Adrenal gland (tissue), 12 donors: ENCODE data around the gene FAM43B. TPM values are rescaled to one million over a fixed set of nuclear protein-coding genes. Genes with fewer than 3 reads are reported as not detected.
"Not testable (repeated sequence)": the region's sequence is repeated elsewhere in the genome, so short reads cannot be mapped to it uniquely, and the experiment has no call there.

Source experiments
- DNase-seq, 7 donors: peaks; one replicate each; pipeline ENCODE4 v3.0.0-alpha.2; 2019 to 2020
- H3K27ac ChIP-seq, 5 donors: fragments of 200-600 bp; sonication (generic) in 4 of 5; 1 replicate in 3 of 5; 2 replicates in 2 of 5; pipeline versions ENCODE4 v1.5.1 to v1.8.0; 2016 to 2020; ENCODE audit warnings: mild to moderate bottlenecking in 1 of 5
- H3K27me3 ChIP-seq: fragments of 200-600 bp; 2 replicates; pipeline ENCODE4 v1.8.0; 2021
- H3K36me3 ChIP-seq, 2 donors: fragments of 200-600 bp; replicated peaks in 1 of 2; 1 replicate in 1 of 2; 2 replicates in 1 of 2; pipeline versions ENCODE4 v1.5.1 to v1.8.0; 2018 to 2022
- H3K4me1 ChIP-seq, 2 donors: fragments of 200-600 bp; replicated peaks in 1 of 2; 1 replicate in 1 of 2; 2 replicates in 1 of 2; pipeline versions ENCODE4 v1.5.1 to v1.8.0; 2018 to 2021
- H3K4me3 ChIP-seq, 4 donors: fragments of 200-600 bp; sonication (generic) in 3 of 4; one replicate each; pipeline ENCODE4 v1.5.1; 2016 to 2018
- H3K9me3 ChIP-seq, 3 donors: fragments of 200-600 bp; sonication (generic) in 1 of 3; replicated peaks in 1 of 3; 1 replicate in 2 of 3; 2 replicates in 1 of 3; pipeline versions ENCODE4 v1.5.1 to v1.8.0; 2016 to 2021
- CTCF ChIP-seq, 6 experiments: fragments of 450-650 bp in 4 of 6; fragments of 200-600 bp in 2 of 6; sonication (generic) in 1 of 6; IDR thresholded peaks; 1 replicate in 5 of 6; 2 replicates in 1 of 6; pipeline versions ENCODE4 v1.5.1 to v1.8.0; 2016 to 2021; ENCODE audit warnings: antibody characterized with exemption in 6 of 6, mild to moderate bottlenecking in 2 of 6, moderate library complexity in 1 of 6
- POLR2A ChIP-seq, 2 donors: fragments of 450-650 bp; IDR thresholded peaks; one replicate each; pipeline ENCODE4 v1.6.1; 2017; ENCODE audit warnings: antibody characterized with exemption in 2 of 2, mild to moderate bottlenecking in 2 of 2, moderate library complexity in 1 of 2
- WGBS, 4 donors: extraction: QIAGEN DNeasy Blood & Tissue Kit in 2 of 4; methylation state at CpG; one replicate each; pipeline versions ENCODE4 v1.1.5 to v1.1.7; 2013 to 2017; 5-methylcytosine and 5-hydroxymethylcytosine counted together
- intact Hi-C, 2 donors: fragments of 100-400 bp; cut with DNase I; formaldehyde crosslinking; loops; one replicate each; pipeline versions ENCODE4 v1.14.1 to v1.15.0; 2022 to 2023
- polyA plus RNA-seq, 3 donors: library from polyadenylated mRNA; stranded (reverse); fragments of 200-250 nt in 2 of 3; fragments of 350-450 nt in 1 of 3; fragmentation: Illumina TruSeq in 1 of 3; extraction: RNeasy Lipid Tissue Mini Kit (QIAGEN cat#74804) in 1 of 3; gene quantifications; one replicate each; pipeline ENCODE4 v1.2.3, GENCODE V29; 2013 to 2014
- total RNA-seq, 9 donors: library from RNA; depleted of rRNA in 4 of 9; stranded (reverse); fragments of >200 nt in 4 of 9; fragments of 120-200 nt in 1 of 9; fragmentation: NEBNext Ultra II Directional in 1 of 9; extraction: Animal tissue kit (Norgen Biotek cat#: 25700) in 1 of 9; gene quantifications; one replicate each; pipeline versions ENCODE4 v1.1.0 to v1.2.4, GENCODE V29; 2013 to 2023
- donor health status: healthy with polysubstance abuse.
- donor health status: Bipolar disorder and iron deficiency.
- donor health status: DM: yes; HTN: yes; CAD: no.
- donor health status: DM: no; HTN: no; CAD: no.
- donor health status: DM: no; HTN: no; CAD: no.
- donor health status: DM: yes; HTN: yes; CAD: no.

The FAM43B gene
- total and polyA plus RNA-seq, 12 donors, result 2.2 to 67.7 (median 38.2) TPM

GRCh38 chr1:20507564-20508410 is 44.6 kb upstream of the FAM43B start, which contains the start of gene MUL1:
TSS of gene MUL1 (minus strand) at chr1:20508151. CDS start at chr1:20508024, 127 bp downstream.
- Histone ChIP-seq H3K27me3 (no peaks in the 10 kb centered on the region), H3K9me3 (no peaks in the 10 kb centered on the region), H3K36me3 (peaks cover 0 to 3% of the 10 kb centered on the region in 2 donors), H3K27ac (peak within 1 kb of the TSS; percentile 30 to 98 (median 72)), H3K4me3 (peak within 1 kb of the TSS in 3 of 4 donors; percentile 71 to 91 (median 87)), H3K4me1 (peaks cover 6 to 24% of the 10 kb centered on the region in 2 donors)
- 0 to 1% (median 0%) methylated on average over 19 to 58 of the region's 58 CpGs for WGBS, 4 donors
- intact Hi-C loops, result no loop called here
- TF ChIP-seq POLR2A (IDR thresholded peaks at IDR 0.05) (peak; percentile 66 to 68), CTCF (IDR thresholded peaks at IDR 0.05) (no peak)
- peak; percentile 93 to 98 (median 96) for DNase-seq

DNA sequence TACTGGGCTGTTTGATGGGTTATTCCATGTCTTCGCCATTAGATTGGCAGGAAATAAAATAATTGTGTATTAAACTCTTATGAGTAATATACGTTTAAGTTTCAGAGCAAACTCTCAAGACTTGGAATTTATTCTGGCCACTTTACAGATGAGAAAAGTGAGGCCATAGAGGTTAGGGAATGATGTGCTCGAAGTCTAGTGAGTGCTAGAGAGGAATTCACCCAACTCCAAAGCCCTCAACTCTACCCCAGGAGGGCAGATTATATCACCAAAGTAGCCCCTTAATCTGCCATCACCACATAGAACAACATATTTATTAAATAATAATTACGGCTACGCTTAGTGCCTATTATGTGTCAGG is 44.0 kb upstream of the FAM43B start:
- Histone ChIP-seq H3K36me3 (no peaks in the 10 kb centered on the region), H3K4me3 (peak overlapping the region in 3 of 4 donors; percentile 71 to 91 (median 87)), H3K27ac (peak overlapping the region in 4 of 5 donors; percentile 30 to 98 (median 77)), H3K27me3 (no peaks in the 10 kb centered on the region), H3K9me3 (no peaks in the 10 kb centered on the region), H3K4me1 (peaks cover 6 to 24% of the 10 kb centered on the region in 2 donors)
- intact Hi-C loops, result no loop called here
- WGBS, 4 donors, result 59 to 64% (median 63%) methylated on average over 5 of the region's 5 CpGs
- TF ChIP-seq CTCF (IDR thresholded peaks at IDR 0.05) (no peak), POLR2A (IDR thresholded peaks at IDR 0.05) (no peak)
- DNase-seq, result no peak

- H3K9me3 ChIP-seq, result no peaks in the 10 kb centered on the region
- no peaks in the 10 kb centered on the region for H3K27me3 ChIP-seq
- H3K36me3 ChIP-seq, result no peaks in the 10 kb centered on the region
- H3K4me1 ChIP-seq, result peaks cover 5 to 6% of the 10 kb centered on the region in 2 donors
- 49 to 62% (median 56%) methylated on average over 6 of the region's 6 CpGs for WGBS, 4 donors
- TF ChIP-seq CTCF (IDR thresholded peaks at IDR 0.05), result no peak
- intact Hi-C loops, result no loop called here
- H3K4me3 ChIP-seq, result no peak overlapping the region
- no peak overlapping the region for H3K27ac ChIP-seq
- DNase-seq, result no peak
Observed at GRCh38 chr1:20511518-20512428, 40.6 kb upstream of the FAM43B start.

DNA sequence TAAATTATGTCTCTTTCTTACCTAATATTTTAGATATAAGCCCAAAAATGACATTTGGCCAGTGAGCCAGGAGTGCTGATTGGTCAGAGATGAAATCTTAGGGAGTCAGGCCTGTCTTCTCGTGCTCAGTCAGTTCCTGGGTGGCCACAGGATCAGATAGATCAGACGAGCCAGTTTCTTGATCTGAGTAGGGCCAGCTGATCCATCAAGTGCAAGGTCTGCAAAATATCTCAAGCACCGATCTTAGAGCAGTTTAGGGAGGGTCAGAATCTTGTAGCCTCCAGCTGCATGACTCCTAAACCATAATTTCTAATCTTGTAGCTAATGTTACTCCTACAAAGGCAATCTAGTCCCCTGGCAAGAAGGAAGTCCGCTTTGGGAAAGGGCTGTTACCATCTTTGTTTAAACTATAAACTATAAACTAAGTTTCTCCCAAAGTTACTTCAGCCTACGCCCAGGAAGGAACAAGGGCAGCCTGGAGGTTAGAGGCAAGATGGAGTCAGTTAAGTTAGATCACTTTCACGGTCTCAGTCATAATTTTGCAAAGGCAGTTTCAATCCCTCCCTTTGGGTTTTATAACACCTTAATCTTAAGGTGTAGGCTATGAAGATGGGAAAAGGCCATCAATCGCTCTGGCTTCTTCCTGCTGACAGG is 32.6 kb upstream of the FAM43B start:
- 68 to 82% (median 70%) methylated on average over 7 of the region's 7 CpGs for WGBS, 4 donors
- H3K4me3 ChIP-seq, DNase-seq, H3K27ac ChIP-seq, H3K4me1 ChIP-seq, H3K9me3 ChIP-seq, H3K27me3 ChIP-seq, H3K36me3 ChIP-seq: not testable (repeated sequence)
- intact Hi-C loops, result loop anchor here (5.0 kb wide), 2 partner anchors 58 to 118 kb away; no protein-coding TSS in a partner anchor
